HG02840 (cell line): Measurements from ENCODE around the gene RENBP.

ENCODE experiments used
- ATAC-seq: cut with Tn5 transposase; IDR thresholded peaks from one replicate; pipeline ENCODE4 v1.9.1; 2021; ENCODE audit warnings: mild to moderate bottlenecking, moderate library complexity, moderate number of reproducible peaks; ENCODE audit not compliant: unreplicated experiment, low FRiP score

Gene RENBP

GRCh38 chrX:153938226-153938786, 6.1 kb downstream of the RENBP start:
- ATAC-seq, result no peak

DNA sequence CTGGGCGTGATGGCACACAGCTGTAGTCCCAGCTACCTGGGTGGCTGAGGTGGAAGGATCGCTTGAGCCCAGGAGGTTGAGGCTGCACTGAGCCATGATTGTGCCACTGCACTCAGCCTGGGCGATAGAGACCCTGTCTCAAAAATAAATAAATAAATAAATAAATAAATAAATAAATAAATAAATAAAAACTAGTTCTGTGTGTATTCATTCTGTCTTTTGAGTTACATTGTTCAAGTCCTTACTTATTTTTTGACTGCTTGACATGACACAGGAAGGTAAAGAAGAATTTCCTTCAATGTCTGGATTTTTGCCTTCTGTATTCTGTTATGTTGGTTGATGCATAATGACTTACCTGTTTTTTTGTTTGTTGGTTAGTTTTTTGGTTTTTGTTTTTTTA, 7.4 kb downstream of the RENBP start:
- no peak for ATAC-seq

DNA sequence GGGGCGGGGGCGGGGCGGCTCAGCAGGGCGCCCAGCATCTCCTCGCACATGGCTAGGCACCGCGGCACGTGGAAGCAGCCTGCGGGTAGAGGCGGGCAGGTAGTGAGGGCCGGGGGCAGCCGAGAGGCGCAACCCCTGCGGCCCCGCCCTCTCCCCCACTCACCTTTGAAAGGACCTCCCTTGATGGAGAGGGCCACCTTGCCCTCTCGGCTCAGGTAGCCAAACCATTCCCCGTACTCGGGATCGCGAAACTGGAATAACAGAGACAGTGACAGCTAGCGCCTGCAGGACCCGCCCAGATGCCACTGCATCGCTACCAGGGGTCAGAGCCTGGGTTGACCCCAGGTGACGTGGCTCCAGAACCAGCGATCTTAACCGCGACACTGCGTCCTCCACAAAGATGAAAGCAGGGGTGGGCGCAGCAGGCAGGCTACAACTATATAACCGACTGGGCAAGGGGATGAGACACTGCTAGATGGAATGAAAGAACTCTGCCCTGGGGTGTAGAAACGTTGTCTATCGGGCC, 9.1 kb downstream of the RENBP start:
- no peak for ATAC-seq

GRCh38 chrX:153934762-153935325, 9.6 kb downstream of the RENBP start, which contains the start of gene NAA10:
Gene NAA10, minus strand, starts transcription at chrX:153935037. Its CDS starts 133 bp downstream, at chrX:153934904.
- peak; percentile 70 for ATAC-seq

GRCh38 chrX:153934148-153934761, 10.2 kb downstream of the RENBP start:
- no peak for ATAC-seq

GRCh38 chrX:153933748-153934147, 10.7 kb downstream of the RENBP start:
- ATAC-seq, result no peak

GRCh38 chrX:153932220-153932915, 12.1 kb downstream of the RENBP start:
- ATAC-seq, result no peak

DNA sequence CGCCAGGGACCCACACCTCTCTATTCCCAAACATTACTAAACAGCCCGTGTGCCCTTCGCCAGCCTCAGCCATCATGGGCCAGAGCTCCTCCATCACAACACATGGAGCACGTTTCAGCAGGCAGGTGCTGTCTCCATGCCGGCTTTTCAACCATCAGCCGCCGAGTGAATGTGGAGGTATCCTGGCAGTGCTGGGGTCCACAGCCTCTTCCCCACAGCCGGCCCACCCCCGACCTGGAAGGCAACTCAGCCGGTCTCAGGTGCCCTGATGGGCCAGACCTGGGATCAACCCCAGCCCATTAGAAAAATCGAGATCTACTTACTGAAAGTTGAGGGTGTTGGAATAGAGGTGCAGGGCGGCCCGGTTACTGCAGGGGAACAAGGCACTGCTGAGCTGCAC, 12.7 kb downstream of the RENBP start:
- ATAC-seq, result no peak

- ATAC-seq, result no peak
Observed at GRCh38 chrX:153931151-153931550, 13.3 kb downstream of the RENBP start.

DNA sequence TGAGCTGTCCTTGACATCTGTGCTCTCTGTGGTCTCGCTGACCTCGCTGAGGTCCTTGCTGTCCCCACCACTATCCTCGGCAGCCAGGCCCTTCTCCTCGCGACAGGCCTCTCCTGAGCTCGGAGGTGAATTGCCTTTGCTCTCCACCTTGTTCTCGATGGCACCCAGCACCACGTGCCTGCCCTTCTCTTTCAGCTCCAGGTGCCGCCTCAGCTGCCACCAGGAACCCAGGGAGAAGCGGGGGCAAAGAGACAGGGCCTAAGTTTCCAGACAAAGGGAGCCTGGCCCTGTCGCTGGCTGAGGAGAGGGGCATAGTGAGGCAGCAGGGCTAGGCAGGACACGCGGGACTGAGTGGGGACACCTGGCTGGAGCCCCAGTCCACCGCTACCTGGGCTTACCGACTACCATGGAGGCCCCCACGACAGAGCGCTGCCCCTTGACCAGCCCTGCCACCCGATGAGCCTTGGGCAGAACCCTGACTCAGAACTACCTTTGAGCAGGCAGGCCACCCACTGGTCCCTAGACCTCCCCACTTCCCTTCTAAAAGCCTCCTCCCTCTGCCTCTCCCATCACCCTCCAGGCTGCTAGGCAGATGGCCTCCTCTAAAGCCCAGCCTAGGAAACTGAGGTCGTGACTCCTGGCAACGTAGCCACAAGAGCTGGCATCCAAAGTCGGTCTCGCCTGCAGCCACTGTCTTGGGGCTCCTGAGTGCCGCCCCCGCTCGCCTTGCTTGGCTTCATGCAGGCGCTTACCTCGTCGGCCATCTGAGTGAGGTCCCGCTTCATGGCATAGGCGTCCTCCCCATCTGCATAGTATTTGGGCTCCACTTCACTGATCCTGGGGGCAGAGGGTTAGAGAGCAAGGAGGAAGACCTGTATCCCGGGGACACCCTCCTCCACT, 14.2 kb downstream of the RENBP start:
- no peak for ATAC-seq

DNA sequence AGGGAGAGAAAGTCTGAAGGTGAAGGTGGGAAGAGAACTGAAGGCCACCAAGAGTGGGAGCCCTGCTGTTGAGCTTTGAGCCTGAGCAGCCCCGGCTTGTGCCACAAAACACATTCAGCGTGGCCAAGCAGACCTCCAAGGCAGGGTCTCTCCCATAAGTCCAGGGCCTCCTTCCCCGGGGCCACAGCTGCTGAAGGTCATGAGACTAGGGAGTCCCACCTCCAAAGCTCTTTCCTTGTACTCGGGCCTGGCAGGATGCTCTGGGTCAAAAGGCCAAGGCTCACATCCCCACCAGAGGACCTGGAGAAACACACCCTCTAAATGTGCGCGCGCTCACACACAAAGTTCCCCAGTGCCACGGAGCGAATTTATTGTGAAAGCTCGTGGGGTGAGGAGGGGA, 14.9 kb downstream of the RENBP start:
- no peak for ATAC-seq

DNA sequence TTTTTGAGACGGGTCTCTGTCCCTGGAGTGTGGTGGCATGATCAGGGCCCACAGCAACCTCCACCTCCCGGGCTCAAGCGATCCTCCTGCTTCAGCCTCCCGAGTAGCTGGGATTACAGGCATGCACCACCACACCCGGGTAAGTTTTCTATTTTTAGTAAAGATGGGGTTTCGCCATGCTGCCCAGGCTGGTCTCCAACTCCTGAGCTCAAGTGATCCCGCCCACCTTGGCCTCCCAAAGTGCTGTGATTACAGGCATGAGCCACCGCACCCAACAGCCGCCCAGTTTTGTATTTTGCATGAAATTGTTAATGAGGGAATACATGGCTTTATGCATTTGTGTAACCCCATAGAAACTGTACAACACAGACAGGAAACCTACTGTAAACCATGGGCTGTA, 15.6 kb downstream of the RENBP start:
- no peak for ATAC-seq

- ATAC-seq, result peak; percentile 60
Observed at GRCh38 chrX:153927922-153928760, 16.3 kb downstream of the RENBP start.

DNA sequence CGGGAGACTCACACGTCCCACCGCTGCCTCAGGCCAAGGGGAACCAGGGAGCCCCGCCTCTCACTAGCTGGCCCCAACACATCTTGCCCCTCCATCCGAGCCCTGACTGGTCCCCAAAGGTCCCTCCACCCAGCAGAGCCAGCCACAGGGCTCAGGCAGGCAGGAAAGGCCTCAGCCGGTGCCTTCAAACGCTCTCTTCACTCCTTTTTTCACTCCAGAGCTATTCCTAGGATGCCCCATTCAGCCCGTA, 16.8 kb downstream of the RENBP start:
- no peak for ATAC-seq

DNA sequence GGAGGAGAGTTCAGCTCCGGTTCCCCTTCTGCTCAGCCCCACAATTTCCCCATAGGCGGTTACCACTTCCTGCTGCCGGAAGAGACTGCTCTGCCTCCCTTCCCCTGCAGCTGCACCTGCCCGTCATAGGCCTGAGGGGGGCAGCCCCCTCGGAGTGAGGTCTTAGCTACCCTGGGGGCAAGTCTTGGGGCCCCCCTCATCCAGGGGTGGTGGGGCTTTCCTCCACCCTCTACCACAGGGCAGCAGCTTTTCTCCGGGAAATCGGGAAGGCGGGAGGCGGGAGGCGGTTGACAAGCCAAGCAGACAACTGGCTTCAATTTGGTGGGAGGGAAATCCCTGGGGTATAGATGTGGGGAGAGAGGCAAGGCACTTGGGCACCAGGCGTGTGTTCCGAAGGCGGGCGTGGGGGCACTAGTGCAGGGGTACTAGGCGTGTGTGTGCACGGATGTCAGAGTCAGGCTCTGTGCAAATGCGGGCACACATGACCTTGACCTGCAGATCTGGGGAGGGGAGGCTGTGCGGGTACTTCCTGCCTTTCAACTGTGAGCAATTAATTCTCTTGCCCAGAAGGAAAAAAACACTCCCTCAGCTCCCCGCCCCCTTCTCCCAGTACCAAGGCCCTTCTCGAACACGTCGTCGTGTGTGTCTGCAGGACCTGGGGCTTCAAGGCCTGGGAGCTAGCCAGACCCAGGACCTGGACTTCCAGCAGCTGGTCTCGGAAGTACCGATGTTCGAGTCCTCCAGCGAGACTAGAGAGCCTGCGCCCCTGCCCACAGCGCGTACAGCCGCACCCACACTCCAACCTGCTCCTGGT, 17.4 kb downstream of the RENBP start:
- peak; percentile 43 for ATAC-seq

DNA sequence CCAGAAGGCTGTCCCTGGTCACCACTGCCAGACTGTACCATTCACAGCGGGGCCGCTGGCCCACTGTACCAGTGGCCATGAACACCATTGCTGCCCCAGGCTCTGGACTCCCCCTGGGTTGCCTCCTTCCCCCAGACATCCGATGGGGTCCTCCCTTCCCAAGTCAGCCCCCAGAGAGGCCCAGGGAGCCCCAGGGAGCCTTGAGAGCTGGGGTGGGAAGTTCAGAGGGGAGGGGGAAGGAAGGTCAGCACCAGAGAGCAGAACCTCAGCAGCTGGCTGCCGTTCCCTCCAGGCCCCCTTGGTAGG, 17.9 kb downstream of the RENBP start:
- no peak for ATAC-seq

DNA sequence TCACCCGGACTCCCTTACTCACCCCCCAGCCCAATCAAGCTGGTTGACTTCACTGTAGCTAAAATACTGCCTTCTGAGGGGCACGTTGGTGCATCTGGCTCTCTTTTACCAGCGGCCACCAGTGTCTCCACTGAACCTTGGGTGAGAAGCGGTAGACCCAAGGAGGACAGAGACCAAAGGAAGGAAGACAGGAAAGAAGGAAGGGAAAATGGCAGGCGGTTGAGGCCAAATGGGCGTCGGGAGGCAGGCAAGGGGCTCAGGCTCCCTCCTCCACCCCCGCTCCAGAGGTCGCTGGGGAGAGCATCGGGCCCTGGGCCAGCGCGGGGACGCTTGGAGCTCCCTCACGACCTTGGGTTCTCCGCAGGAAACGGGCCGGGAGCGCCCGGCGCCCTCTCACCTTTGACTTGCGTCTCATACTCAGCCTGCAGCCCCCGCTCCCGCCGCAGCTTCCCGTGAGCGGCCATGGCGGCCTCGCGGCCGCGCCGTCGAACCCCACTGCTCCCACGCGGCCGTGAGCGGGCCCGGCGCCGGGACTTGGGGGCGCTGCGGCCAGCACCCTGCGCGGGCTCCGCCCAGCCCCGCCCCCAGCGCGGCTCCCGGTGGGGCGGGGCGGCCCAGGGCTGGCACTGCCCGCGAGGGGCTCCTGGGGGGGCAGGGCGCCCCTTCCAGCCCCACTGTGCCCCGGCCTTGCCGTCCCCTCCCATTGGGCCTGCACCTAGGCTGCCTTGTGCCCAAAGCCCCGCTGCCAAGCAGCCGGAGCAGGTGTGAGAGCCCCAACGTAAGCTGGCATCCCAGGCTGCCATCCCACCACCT, 18.5 kb downstream of the RENBP start, which contains the start of gene ARHGAP4:
Gene ARHGAP4, minus strand, starts transcription at position 526 of the 813 bp plus-strand sequence. Its CDS starts 62 bp downstream, at position 464.
- no peak for ATAC-seq

- no peak for ATAC-seq
Observed at GRCh38 chrX:153925387-153925738, 19.1 kb downstream of the RENBP start.
